Activated CD4-positive, alpha-beta T cell treated with anti-CD3 and anti-CD28 coated beads, Interleukin-2, Interleukin-6, amounts not matched to agents 100 ng/mL and 50 ng/mL, durations not matched to agents 16 hours and 8 hours (primary cell): ENCODE results near the gene C10orf90.
"Not testable (repeated sequence)": the region's sequence is repeated elsewhere in the genome, so short reads cannot be mapped to it uniquely, and the experiment has no call there.

Source experiments
- DNase-seq: peaks from one replicate; pipeline ENCODE4 v3.0.0-alpha.2; 2020

The C10orf90 gene

GRCh38 chr10:126387041-126387921 lies 283.2 kb downstream of the C10orf90 start:
- DNase-seq, result peak; percentile 47

- no peak for DNase-seq
Measured at GRCh38 chr10:126384269-126384873, 286.1 kb downstream of the C10orf90 start.

GRCh38 chr10:126380352-126381076 lies 290.0 kb downstream of the C10orf90 start:
- no peak for DNase-seq

DNA sequence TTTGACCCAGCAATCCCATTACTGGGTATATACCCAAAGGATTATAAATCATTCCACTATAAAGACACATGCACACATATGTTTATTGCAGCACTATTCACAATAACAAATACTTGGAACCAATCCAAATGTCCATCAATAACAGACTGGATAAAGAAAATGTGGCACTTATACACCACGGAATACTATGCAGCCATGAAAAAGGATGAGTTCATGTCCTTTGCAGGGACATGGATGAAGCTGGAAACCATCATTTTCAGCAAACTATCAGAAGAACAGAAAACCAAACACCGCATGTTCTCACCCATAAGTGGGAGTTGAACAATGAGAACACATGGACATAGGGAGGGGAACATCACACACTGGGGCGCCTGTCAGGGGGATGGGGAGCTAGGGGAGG lies 291.3 kb downstream of the C10orf90 start:
- DNase-seq, result not testable (repeated sequence)

DNA sequence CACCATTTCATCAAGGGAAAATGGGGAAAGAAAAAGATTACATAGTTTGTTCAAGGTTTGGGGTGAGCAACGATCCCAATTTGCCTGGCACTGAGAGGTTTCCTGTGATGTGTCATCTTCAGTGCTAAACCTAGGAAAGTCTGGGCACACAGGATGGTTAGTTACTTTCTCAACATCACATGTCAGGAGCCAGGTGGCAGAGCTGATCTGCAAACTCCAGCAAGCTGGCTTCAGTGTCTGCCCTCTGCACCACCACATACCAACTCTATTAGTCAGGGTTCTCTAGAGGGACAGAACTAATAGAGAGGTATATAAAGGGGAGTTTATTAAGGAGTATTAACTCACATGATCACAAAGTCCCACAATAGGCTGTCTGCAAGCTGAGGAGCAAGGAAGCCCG lies 293.5 kb downstream of the C10orf90 start:
- no peak for DNase-seq

DNA sequence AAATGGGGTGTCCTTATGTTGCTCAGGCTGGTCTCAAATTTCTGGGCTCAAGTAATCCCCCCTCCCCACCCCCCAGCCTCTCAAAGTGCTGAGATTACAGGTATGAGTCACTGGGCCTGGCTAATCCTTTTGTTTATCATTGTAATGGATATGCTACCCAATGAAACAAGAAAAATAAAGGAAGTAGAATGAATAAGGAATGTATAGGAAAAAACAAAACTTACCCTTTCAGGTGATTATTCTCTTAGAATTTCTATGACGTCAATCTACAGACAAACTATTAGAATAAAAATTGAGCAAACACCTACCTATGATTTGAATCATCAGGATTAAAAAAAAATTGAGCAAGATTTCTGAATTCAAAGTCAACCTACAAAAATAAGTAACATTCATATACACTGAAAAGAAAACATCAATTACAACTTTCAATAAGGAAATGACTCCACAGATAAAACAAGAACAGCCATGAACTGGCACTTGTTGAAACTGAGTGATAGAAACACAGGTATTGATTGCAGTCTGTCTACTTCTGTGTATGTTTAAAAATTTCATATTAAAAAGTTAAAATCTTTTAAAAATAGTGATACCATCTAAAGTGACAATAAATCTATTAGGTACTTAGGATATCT lies 294.5 kb downstream of the C10orf90 start:
- no peak for DNase-seq

DNA sequence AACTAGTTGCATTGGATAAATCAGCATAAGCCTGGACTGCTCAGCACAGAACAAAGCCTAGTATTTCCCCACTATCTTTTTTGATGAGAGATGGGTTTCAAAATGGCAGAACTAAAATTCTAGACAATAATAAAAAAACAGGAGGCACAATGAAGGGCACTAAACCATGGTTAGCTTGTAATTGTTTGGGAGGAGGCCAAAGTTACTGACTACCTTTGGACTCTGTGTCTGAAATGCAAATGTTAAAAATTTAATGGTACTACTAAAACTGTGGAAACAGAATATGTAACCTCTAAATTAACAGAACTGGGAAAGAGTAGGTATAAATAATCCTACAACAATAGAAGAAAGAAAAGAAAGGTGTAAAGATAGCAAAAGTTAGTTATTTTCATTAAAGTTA lies 295.2 kb downstream of the C10orf90 start:
- no peak for DNase-seq
